HCT116 (cell line): ENCODE data around the gene EMX1.

Source experiments
- POLR2AphosphoS5 ChIP-seq: IDR thresholded peaks from 2 replicates; pipeline ENCODE4 v1.6.1; 2011; ENCODE audit warnings: mild to moderate bottlenecking, low read depth, low read length, moderate library complexity
- TF ChIP-seq, protein P1 (sequence below), 3 experiments: fragments of 200-600 bp in 1 of 3; sonication (generic) in 1 of 3; IDR thresholded peaks in 2 of 3; conservative IDR thresholded peaks in 1 of 3; 2 replicates each; pipeline ENCODE4 v1.5.1; 2012 to 2017; ENCODE audit warnings: low read depth in 2 of 3, low read length in 2 of 3, antibody characterized with exemption in 1 of 3, borderline replicate concordance in 1 of 3, control low read depth in 1 of 3, mild to moderate bottlenecking in 1 of 3, mixed read lengths in 1 of 3, mixed run types in 1 of 3, moderate library complexity in 1 of 3; ENCODE audit not compliant: insufficient read depth in 1 of 3

DNA sequence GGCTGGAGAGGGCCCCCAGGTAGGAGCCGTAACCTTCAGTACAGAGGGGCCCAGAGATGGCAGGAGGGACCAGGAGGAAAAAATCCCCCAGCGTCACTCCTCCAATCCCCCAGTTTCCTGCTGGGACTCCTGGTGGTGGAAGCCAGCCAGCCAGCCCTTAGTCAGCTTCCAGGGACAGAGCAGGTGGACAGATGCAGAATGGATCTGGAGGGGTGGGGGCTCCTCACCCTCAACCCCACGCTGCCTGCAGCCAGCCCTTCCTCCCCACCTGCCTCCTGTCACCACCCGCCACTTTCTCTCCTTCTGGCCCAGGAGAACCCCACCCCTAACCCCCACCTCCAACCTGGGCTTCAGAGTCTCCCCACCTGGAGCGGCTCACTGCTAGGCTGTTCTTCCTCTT is 21.1 kb downstream of the EMX1 start:
- TF ChIP-seq POLR2AphosphoS5: no peak
- TF ChIP-seq, protein P1, sequence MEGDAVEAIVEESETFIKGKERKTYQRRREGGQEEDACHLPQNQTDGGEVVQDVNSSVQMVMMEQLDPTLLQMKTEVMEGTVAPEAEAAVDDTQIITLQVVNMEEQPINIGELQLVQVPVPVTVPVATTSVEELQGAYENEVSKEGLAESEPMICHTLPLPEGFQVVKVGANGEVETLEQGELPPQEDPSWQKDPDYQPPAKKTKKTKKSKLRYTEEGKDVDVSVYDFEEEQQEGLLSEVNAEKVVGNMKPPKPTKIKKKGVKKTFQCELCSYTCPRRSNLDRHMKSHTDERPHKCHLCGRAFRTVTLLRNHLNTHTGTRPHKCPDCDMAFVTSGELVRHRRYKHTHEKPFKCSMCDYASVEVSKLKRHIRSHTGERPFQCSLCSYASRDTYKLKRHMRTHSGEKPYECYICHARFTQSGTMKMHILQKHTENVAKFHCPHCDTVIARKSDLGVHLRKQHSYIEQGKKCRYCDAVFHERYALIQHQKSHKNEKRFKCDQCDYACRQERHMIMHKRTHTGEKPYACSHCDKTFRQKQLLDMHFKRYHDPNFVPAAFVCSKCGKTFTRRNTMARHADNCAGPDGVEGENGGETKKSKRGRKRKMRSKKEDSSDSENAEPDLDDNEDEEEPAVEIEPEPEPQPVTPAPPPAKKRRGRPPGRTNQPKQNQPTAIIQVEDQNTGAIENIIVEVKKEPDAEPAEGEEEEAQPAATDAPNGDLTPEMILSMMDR (IDR thresholded peaks at IDR 0.05 in 2 of 3, conservative IDR thresholded peaks at IDR 0.05 in 1 of 3; ENCODE audit: borderline replicate concordance in 1 of 3, insufficient read depth in 1 of 3, low read depth in 2 of 3, low read length in 2 of 3): no peak
